Forelimb muscle (tissue), 1 donor: ENCODE results near the gene TPTE2. TPM values are rescaled to one million over a fixed set of nuclear protein-coding genes. Genes with fewer than 3 reads are reported as not detected.
"Not testable (repeated sequence)": the region's sequence is repeated elsewhere in the genome, so short reads cannot be mapped to it uniquely, and the experiment has no call there.

Experiments
- DNase-seq: peaks from one replicate; pipeline ENCODE4 v3.0.0-alpha.2; 2013; ENCODE audit warnings: low read depth
- polyA plus RNA-seq: library from polyadenylated mRNA; unstranded; fragments of 120-200 nt; gene quantifications from one replicate; pipeline ENCODE4 v1.2.1, GENCODE V29; 2013; ENCODE audit not compliant: insufficient read length

TPTE2 gene
- polyA plus RNA-seq = not detected

- DNase-seq = not testable (repeated sequence)
Observed at GRCh38 chr13:19561127-19561582, at the start of gene TPTE2. TSS of gene TPTE2 (minus strand) at chr13:19561532. CDS start at chr13:19503234, 58,298 bp downstream.

GRCh38 chr13:19607523-19608078 is 46.3 kb upstream of the TPTE2 start:
- DNase-seq = no peak

GRCh38 chr13:19606737-19607136 is 45.4 kb upstream of the TPTE2 start:
- no peak for DNase-seq

- DNase-seq = no peak
Observed at GRCh38 chr13:19606152-19606551, 44.8 kb upstream of the TPTE2 start.

- DNase-seq = no peak
Observed at GRCh38 chr13:19605161-19605955, 44.0 kb upstream of the TPTE2 start.

- no peak for DNase-seq
Observed at GRCh38 chr13:19604306-19604705, 43.0 kb upstream of the TPTE2 start.

- DNase-seq = no peak
Observed at GRCh38 chr13:19601749-19602725, 40.7 kb upstream of the TPTE2 start.

- DNase-seq = no peak
Observed at GRCh38 chr13:19597523-19597922, 36.2 kb upstream of the TPTE2 start.

GRCh38 chr13:19596960-19597361 is 35.6 kb upstream of the TPTE2 start:
- DNase-seq = no peak

GRCh38 chr13:19596086-19596485 is 34.8 kb upstream of the TPTE2 start:
- no peak for DNase-seq

GRCh38 chr13:19592657-19593180 is 31.4 kb upstream of the TPTE2 start:
- DNase-seq = no peak

GRCh38 chr13:19591864-19592263 is 30.5 kb upstream of the TPTE2 start:
- no peak for DNase-seq

- DNase-seq = no peak
Observed at GRCh38 chr13:19590423-19590822, 29.1 kb upstream of the TPTE2 start.

- DNase-seq = no peak
Observed at GRCh38 chr13:19589312-19589711, 28.0 kb upstream of the TPTE2 start.

- DNase-seq = no peak
Observed at GRCh38 chr13:19587635-19588300, 26.4 kb upstream of the TPTE2 start.

- no peak for DNase-seq
Observed at GRCh38 chr13:19586904-19587634, 25.7 kb upstream of the TPTE2 start.

GRCh38 chr13:19581675-19582074 is 20.3 kb upstream of the TPTE2 start:
- no peak for DNase-seq

- DNase-seq = no peak
Observed at GRCh38 chr13:19575230-19575629, 13.9 kb upstream of the TPTE2 start.

GRCh38 chr13:19573120-19573716 is 11.9 kb upstream of the TPTE2 start:
- no peak for DNase-seq

- no peak for DNase-seq
Observed at GRCh38 chr13:19572280-19572679, 10.9 kb upstream of the TPTE2 start.
